Measurements from ENCODE around the gene NBL1.
A peak's percentile ranks its signal among the peaks of the same experiment; 100 is the strongest.

NBL1 gene, protein sequence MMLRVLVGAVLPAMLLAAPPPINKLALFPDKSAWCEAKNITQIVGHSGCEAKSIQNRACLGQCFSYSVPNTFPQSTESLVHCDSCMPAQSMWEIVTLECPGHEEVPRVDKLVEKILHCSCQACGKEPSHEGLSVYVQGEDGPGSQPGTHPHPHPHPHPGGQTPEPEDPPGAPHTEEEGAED

DNA sequence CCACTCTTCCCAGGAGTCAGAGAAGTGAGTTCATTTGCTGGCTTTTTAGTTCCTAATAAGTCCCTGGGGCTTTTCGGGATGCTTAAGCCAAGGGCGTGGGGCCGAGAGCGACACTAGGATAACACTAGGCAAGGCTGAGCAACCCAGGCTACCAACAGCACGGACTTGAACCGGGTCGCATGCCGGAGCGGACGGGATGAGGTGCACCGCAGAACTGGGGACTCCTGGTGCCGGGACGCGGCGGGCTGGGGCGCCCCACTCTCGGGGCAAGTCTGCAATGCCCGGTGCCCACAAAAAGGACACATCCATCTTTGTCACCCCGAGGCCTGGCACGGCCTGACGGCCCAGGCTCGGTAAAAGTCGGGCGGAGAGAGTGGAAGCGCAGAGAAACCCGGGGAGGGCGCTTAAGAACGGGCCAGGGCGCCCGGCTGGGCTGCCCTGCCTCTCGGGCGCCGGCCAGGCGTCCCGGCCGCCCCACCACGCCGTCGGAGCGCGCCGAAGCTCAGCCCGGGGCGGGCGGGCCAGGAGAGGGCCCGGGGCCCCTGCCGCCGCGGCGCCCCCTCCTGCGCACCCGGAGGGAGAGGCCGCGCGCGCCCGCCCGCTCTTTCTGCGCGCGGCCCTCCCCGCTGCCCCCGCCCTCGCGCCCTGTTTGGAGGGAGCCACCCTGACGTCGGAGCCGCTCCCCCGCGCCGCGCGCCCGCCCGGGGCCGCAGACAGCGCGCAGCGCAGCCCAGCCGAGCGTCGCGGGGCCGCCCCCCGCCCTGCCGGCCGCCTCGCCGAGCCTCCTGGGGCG lies at the start of gene NBL1:
NBL1 (plus strand) TSS at position 710 of the 793 bp plus-strand sequence. CDS start 10,720 bp downstream, outside the sequence.
- no peak for DNase-seq

DNA sequence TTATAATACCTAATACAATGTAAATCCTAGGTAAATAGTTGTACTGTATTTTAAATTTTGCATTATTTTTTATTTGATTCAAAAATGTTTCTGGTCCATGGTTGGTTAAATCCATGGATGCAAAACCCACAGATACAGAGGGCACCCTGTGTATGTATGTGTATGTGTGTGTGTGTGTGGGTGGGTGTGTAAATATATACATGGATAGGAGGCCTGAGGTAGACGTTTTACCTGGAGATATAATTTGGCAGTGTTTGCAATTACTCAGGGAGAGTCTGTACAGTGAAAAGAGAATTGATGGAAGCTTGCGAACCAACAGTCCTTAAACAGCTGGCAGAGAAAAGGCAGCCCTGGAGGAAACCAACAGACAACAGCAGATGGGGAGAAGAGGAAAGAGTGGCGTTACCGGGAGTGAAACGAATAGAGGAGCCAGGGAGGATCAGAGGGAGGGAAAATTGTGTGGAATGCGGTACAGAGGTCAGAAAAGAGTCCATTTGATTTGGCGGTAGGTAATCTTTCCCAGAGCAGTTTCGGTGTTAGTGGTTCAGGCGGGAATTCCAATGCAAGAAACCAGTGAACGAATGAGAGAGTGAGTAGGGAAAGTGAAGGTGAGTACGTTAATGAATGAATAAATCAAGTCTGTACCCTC lies 47.9 kb upstream of the NBL1 start:
- no peak for DNase-seq

DNA sequence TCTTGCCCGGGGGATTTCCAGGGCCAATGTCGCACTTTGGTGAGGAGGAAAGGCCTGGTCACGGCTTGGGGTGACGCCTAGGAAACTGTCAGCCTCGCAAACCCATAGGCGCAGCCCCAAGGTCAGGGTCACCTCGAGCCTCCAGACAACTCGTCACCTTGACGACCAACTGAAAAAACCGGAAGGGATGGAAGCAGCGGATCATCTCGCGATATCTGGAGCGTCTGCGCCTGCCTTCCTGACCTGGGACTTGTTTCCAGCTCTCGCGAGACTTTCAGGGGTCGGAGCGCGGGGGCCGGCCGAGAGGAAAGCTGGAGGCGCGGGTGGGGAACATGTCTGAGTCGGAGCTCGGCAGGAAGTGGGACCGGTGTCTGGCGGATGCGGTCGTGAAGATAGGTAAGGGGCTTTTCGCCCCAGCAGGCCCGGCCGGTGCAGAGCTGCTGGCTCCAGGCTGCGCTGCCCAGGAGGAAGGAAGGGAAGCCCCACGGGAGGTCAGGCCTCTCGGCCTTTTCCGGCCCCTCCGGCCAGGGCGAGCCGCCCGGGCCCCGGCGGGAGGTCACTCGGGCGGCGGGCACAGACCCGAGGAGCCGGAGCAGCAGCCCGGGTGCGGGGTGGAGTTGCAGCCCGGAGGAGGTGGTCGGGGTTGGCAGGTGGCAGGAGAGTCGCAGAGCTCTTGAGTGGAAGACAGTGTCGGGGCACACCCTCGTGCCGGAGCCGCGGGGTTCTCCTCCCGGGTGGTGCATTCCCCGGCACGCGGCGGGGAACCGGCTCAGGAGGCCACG lies 47.2 kb upstream of the NBL1 start:
- peak; percentile 88 for DNase-seq

DNA sequence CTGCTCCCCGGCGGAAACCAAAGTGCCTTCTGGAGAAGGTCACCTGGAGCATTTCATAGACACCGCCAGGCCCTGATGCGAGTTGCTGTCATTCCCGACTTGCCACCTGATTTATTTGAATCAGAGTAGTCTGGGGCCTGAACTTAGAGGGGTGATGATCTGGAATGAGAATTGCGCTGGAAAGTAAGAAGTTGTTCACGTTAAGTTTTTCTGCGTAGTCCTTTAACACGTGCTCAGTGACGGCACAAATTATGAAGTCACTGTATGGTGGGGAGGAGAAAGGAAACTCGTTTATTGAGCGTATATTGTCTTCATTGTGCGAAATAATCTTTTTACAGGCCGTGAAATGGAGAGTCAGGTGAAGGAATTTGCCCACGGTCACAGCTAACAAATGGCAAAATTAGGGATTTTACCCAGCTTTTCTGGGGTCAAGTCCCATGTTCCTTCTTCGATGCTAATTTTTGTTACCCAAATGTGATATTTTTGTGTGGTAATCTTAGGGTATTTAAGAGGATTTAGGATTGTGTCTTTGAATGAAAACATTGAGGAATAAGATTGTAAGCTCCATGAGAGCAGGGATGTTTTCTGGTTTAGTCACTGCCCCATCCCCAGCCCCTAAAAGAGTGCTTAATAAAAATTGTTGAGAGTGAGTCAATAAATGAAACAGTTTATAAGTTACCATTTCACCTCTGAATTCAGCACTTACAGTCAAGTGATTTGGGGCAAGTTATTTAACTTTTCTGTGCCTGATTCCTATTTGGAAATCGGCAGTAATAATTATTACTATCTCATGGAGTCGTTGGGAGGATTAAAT lies 46.4 kb upstream of the NBL1 start:
- DNase-seq = no peak

DNA sequence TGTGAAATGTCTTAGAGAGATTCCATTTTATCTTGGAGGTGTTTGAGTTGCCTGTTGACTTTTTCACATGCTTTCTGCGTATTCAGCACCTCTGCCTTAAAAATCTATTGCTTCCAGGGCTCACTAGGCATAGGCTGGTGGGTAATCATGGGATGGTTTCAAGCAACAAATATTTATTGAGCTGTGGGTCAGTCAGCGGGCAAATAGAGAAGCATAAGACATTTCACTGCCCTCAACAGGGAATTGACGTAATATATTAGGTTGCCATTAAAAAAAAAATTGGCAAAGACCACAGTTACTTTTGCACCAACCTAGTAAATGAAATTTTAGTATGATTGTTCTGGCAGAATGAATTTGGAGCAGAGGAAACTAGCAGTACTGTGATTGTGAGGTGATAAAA lies 44.3 kb upstream of the NBL1 start:
- no peak for DNase-seq

DNA sequence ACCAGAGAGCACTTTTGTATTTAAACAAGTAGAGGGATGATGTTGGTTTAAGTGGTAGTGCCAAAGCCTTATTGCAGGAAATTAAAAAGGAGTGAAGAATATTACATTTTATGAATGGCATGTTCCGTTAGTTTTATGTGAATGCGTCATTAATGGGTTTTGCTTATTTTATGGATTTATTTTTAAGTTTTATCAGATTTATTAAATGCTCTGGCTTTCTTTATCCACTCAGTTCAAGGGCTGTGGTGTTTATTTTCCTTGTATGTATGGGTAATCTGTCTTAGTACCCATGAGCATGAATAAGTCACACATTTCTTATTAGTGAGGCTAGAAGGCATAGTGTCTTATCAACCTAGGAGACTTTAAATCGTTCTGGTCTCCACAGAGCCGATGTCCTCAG lies 41.6 kb upstream of the NBL1 start:
- DNase-seq = no peak

DNA sequence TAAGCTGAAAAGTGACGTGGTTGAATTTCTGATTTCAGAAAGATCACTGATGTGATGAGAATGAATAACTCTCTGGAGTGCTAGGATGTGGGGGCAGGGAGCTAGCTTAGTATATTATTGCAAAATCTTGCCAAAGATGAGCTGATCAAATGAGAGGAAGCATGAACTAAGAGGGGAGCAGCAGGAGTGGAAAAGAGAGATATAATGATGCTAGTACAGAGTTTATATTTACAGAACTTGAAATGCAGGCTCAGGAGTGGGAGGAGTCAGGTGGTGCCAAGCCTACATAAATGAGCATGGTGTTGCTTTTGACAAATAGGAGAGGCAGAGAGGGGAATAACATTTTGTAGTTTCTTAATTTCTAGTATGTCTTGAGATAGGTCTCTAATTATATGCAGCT lies 38.1 kb upstream of the NBL1 start:
- no peak for DNase-seq

DNA sequence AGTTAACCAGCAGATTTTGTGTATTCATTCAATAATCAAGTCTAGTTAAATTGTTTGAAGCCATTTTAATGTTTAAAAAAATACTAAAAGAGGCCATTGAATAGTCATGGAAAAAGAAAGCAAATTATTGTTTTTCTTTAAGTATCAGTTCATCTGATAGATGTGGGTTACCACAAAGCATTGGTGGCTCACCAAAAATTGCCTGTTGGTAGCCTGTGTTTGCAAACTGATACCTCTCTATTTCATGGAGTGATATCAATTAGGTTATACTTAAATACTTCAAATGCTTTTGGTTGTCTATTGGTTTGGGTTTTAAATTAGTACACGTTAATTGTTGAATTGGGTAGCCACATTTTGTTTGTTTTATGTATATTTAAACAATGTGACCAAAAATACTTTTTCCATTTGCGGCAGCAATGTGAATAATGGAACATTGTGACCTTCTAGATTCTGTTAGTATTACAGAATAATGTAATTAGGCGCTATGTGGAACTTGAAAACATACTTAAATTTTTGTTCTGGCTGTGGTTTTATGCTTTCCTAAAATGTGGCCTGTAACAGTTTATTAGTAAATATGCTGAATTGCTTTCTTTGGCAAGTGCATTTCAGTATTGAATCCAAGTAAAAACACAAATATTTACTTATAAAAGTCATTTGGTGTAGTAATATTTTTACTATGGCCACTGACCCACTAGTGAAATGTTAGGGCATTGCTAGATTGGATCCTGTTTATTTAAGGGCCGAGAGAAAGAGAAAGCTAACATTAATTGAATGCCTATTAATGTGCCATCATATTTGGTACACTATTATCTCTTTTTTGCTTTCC lies 37.1 kb upstream of the NBL1 start:
- no peak for DNase-seq

DNA sequence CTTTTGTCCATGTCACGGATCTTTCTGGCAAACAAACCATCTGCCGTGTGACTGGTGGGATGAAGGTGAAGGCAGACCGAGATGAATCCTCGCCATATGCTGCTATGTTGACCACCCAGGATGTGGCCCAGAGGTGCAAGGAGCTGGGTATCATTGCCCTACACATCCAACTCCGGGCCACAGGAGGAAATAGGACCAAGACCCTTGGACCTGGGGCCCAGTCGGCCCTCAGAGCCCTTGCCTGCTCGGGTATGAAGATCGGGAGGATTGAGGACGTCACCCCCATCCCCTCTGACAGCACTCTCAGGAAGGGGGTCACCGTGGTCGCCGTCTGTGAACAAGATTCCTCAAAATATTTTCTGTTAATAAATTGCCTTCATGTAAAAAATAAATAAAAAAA lies 35.9 kb upstream of the NBL1 start:
- no peak for DNase-seq

DNA sequence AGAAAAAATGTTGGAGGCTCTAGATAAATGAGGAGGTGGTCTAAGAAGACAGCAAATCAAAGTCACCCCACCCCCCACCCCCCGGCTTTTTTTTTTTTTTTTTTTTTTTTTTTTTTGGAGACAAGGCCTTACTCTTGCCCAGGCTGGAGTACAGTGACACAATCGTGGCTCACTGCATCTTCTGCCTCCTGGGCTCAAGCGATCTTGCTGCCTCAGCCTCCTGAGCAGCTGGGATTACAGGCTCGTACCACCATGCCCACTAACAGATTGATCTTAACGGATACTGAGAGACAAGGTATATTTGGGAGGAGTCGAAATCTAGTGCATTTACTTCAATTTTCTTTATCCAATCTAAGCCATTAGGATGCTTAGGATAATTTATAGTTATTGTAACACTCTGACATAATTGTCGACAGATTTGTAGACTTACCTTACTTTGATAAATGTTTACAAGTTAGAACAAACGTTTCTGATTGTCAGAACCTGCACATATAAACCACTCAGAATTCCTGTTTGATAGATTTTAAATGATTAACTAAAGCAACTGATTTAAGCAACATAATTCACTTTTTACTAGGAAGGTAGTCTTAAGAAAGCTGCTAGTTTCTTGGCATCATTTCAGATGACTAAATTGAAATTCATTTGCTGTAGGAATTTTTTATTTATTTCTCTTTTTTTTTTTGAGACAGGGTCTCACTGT lies 33.7 kb upstream of the NBL1 start:
- DNase-seq = no peak

DNA sequence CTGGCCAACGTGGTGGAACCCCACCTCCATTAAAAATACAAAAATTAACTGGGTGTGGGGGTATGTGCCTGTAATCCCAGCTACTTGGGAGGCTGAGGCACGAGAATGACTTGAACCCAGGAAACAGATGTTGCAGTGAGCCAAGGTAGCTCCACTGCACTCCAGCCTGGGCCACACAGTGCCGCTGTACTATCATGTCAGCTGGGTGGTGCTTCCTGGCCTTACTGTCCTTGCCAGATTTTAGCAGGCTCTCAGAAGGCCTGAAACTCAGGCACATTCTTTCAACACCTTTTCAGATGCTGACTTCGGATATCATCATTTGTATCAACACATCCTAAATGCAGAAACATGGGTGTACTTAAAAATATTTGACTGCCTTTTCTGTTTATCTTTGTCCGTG lies 31.6 kb upstream of the NBL1 start:
- DNase-seq = no peak

DNA sequence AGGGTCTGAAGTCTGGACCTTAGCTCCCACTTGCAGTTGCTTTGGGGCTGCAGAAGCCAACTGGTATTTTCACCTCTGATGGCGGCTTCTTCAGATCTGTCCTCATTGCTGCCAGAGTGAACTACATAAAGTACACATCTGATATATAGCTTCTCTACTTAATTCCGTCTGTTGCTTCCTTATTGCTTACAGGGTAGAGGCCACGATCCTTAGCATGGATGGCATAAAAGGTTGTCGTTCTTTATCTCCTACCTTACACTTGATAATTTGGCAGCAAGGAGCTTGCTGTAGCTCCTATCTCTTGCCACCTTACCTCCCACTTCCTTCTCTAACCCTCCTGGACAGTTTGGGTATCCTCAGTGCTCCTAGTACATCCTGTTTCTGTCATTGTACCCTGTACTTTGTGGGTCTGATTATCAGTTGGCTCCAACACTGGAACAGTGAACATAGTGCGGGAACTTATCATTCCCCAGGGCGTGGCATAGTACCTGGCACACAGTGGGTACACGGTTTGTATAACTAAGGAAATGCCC lies 30.9 kb upstream of the NBL1 start:
- no peak for DNase-seq

DNA sequence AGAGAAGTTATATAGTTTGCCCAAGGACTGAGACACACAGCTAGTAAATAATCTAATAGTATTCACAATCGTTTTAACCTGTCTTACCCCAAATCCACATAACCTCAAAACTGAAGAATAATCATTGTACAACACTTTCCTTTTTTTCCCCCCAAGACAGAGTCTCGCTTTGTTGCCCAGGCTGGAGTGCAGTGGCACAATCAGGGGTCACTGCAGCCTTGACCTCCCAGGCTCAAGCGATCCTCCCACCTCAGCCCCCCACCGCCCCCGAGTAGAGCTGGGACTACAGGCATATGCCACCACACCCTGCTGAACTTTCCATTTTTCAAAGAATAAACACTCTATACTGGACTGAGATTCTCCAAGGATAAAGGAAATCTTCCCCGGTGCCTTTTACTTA lies 28.7 kb upstream of the NBL1 start:
- no peak for DNase-seq

DNA sequence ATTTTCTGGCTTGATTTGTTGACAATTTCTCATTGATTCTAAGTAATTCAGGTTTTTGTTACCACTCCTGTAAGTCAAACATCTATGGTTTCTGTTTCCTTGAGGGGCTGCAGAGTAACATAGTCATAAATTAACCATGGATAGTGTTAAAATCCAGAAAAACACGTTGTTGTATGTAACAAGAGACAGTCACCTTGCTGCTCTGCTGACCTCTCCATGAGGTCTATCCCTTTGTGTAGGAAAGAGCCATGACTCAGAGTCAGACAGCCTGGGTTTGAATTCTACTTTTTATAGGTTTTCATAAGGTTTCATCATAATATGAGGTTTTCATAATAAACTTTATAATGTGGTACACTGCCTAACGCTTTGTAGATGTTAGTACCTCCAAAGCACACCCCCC lies 27.6 kb upstream of the NBL1 start:
- no peak for DNase-seq

DNA sequence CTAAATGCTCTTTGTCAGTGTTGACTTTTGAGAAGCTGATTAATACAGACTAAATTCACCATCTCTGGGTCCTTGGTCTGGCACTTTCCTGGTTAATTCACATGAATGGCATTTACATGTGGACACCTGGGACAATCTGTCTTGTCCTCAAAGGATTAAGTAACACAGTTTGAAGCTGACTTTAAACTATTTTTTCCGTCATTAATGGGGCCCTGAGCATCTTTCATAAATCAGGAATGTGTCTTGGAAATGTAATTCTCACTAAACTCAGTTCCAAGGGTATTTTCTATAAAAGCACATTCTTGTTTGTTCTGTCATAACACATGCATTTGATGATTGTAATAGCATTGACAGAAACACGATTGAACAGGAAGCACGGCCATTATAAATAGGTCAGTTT lies 26.7 kb upstream of the NBL1 start:
- DNase-seq = no peak

DNA sequence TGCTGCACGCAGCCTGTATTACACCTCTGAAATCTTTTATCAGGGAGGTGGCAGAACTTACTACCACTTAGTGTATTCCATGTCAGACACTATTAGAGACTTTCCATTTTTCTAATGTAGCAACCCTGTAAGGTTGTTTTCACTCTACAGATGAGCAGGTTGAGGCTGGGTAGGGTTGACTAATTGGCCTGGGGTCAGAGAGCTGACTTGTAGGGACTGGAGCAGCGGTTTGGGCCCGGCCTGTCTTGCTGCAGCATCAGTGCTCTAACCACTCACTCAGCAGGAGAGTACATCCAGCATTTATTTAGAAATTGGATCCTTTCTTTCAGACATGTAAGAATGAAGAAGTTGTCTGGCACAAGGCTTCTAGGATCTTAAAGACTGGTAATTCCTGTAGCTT lies 25.7 kb upstream of the NBL1 start:
- no peak for DNase-seq

DNA sequence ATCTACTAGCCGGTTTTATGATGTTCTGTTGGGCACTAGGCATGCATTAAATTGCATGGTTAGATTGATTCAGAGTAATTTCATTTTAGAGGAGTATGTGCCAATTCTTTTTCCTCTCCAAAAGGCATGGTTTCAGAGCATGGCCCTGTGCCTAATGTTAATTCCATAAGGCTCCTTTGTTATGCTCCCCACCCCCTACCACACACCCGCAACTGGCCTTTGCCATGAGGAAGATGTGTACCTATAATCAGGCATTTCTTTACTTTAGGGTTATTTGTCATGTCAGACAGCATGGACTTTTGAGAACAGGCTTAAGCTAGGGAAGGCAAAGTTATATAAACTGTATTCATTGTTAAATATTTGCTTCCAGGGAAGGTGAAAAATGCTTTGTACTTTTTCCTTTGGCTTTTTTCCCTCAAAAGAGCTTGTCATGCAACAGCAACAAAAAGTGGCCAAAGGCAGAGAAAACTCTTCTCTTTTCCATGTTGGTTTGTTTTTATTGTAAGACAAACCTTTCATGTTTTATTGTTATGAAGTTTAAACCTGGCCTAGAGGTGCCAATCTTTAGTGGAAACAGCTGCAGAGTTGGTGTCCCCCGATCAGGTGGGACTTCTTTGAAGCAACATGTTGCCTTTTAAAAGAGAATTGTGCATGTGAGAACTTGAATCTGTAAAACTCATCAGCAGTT lies 24.3 kb upstream of the NBL1 start:
- DNase-seq = no peak

DNA sequence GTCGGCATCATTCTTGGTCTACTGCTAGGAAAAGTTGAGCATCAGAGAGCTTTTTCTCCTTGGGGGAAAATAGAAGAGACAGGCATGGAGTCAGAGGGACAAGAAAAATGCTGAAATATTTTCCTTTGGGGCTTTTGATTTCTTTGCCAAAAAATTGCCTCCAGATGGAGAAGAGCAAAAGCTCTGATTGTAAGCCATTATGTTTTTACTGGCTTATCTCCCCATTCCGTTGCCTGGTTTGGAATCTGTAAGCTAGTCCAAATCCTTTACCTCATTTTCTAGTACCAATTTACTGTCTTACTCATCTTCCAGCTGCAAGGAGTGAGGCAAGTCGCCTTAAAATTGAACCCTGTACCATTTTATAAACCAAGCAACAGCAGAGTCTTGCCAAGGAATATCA lies 23.3 kb upstream of the NBL1 start:
- no peak for DNase-seq

DNA sequence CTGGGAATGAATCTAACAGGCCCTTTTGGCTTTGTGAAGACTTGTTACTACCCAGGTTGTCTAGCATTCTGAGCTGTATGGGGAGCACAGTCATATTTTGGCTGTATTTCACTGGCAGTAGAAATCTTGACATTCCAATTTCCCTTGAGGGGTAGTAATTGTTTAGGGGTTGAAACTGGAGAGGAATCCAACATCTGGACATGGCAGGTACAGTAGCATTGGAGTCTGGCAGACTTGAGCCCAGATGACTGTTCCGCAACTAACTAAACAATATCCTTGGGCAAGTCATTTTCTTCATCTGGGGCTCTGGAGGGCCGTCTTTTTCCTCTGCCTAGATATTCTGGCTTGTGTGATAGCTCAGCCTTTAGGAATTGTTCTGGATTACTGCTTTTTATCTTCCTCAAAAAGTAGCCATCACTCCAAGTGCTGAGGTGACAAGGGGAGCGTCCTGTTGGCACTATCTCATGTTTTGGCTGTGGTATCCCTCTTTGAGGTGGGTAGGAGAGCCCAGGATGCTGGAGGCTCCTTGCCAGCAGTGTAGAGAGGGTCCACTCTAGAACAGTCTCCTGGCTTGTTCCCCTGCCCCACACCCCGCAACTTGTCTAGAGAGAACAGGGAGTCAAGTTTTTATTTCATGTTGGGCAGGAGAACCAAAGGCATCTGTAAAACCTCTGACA lies 22.7 kb upstream of the NBL1 start:
- no peak for DNase-seq

DNA sequence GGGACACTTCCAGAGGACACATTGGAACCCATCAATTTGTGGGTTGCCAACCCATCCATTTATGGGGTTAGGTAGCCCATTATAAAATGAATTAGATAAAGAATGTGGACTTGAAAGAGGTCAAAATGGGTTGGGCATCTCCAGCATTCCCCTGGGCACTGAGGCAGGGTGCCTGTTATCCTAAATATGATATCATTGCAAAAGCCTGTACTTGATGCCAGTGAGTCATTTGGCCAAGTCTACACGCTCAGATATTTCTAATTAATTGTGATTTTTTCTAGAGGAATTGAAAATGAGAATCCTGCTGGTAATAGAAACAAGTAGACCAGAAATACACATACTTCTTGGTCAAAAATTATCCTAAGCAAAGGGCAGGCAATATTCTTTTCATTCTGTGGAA lies 21.9 kb upstream of the NBL1 start:
- no peak for DNase-seq

Measured in NCI-H526 treated with DMSO at 0.1 percent for 48 hours (cell line).